Prostate gland (tissue), 2 donors: Measurements from ENCODE around the gene PLXDC1. TPM values are rescaled to one million over a fixed set of nuclear protein-coding genes. Genes with fewer than 3 reads are reported as not detected.

ENCODE experiments used
- DNase-seq: peaks from one replicate; pipeline ENCODE4 v3.0.0-alpha.2; 2019; ENCODE audit warnings: low spot score
- H3K27ac ChIP-seq, 2 donors: fragments of 200-600 bp; sonication (generic); 2 replicates each; pipeline ENCODE4 v1.5.1; 2017 to 2019
- H3K27me3 ChIP-seq: fragments of 200-600 bp; sonication (generic); replicated peaks from 2 replicates; pipeline ENCODE4 v1.5.1; 2019; ENCODE audit not compliant: insufficient read depth
- H3K36me3 ChIP-seq, 2 donors: fragments of 200-600 bp; sonication (generic); 1 replicate in 1 of 2; 2 replicates in 1 of 2; pipeline versions ENCODE4 v1.5.1 to v1.8.1; 2017 to 2019
- H3K4me1 ChIP-seq: fragments of 200-600 bp; sonication (generic); replicated peaks from 2 replicates; pipeline ENCODE4 v1.5.1; 2019
- H3K4me3 ChIP-seq, 2 donors: fragments of 200-600 bp; sonication (generic); 2 replicates each; pipeline ENCODE4 v1.5.1; 2017 to 2019
- H3K9me3 ChIP-seq: fragments of 200-600 bp; sonication (generic); 2 replicates; pipeline ENCODE4 v1.5.1; 2017
- POLR2A ChIP-seq: fragments of 450-650 bp; IDR thresholded peaks from one replicate; pipeline ENCODE4 v1.6.1; 2016; ENCODE audit warnings: antibody characterized with exemption, mild to moderate bottlenecking
- POLR2AphosphoS5 ChIP-seq: sonication (generic); formaldehyde crosslinking; IDR thresholded peaks from one replicate; pipeline ENCODE4 v1.6.1; 2017; ENCODE audit warnings: antibody characterized with exemption
- WGBS: methylation state at CpG from one replicate; pipeline ENCODE4 v1.1.5; 2018; 5-methylcytosine and 5-hydroxymethylcytosine counted together
- intact Hi-C: fragments of 100-400 bp; cut with DNase I; formaldehyde crosslinking; loops from one replicate; pipeline ENCODE4 v1.14.2; 2022
- total RNA-seq, 2 donors: library from RNA; depleted of rRNA; stranded (reverse); fragments of >200 nt; gene quantifications; one replicate each; pipeline ENCODE4 v1.1.0, GENCODE V29; 2016
- TF ChIP-seq, protein P1 (sequence below), 4 experiments: fragments of 200-600 bp in 2 of 4; fragments of 450-650 bp in 2 of 4; sonication (generic) in 2 of 4; IDR thresholded peaks; 1 replicate in 3 of 4; 2 replicates in 1 of 4; pipeline ENCODE4 v1.5.1; 2016 to 2019; ENCODE audit warnings: antibody characterized with exemption in 4 of 4, mild to moderate bottlenecking in 2 of 4, moderate library complexity in 2 of 4

Gene PLXDC1
- total RNA-seq, 2 donors from 2014 or later: 3.9 to 5.4 TPM

DNA sequence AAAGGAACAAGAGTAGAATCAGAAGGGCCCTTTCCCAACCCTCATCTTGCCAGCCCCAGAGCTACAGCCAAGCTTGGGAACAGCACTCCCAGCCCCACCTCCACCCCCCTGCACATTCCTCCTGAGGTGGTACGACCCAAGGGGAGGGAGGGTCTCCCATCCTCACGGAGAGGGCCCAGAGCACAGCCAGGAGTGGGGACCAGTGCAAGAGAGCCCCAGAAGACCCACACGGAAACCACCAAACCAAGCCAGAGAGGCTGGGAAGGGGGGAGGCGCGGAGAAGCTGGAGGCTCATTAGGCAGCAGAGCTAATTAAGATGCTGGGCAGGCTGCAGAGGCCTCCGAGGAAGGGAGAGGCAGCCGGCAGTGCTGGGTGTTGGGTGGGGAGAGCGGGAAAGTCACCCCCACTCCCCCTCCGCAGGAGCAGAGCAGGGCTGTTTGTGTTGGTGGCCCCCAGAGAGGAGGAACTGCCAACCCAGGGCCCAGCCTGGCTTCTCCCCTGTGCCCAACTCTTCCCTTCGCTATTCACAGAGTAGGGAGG is 43.6 kb upstream of the PLXDC1 start:
- H3K36me3 ChIP-seq: no peaks in the 10 kb centered on the region
- H3K4me1 ChIP-seq: no peaks in the 10 kb centered on the region
- intact Hi-C loops: no loop called here
- 61% methylated on average over 10 of the region's 10 CpGs for WGBS
- H3K4me3 ChIP-seq: no peak overlapping the region
- DNase-seq: no peak
- TF ChIP-seq, protein P1, sequence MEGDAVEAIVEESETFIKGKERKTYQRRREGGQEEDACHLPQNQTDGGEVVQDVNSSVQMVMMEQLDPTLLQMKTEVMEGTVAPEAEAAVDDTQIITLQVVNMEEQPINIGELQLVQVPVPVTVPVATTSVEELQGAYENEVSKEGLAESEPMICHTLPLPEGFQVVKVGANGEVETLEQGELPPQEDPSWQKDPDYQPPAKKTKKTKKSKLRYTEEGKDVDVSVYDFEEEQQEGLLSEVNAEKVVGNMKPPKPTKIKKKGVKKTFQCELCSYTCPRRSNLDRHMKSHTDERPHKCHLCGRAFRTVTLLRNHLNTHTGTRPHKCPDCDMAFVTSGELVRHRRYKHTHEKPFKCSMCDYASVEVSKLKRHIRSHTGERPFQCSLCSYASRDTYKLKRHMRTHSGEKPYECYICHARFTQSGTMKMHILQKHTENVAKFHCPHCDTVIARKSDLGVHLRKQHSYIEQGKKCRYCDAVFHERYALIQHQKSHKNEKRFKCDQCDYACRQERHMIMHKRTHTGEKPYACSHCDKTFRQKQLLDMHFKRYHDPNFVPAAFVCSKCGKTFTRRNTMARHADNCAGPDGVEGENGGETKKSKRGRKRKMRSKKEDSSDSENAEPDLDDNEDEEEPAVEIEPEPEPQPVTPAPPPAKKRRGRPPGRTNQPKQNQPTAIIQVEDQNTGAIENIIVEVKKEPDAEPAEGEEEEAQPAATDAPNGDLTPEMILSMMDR (IDR thresholded peaks at IDR 0.05): no peak
- no peak for TF ChIP-seq POLR2A
- TF ChIP-seq POLR2AphosphoS5: no peak
- H3K27me3 ChIP-seq: no peaks in the 10 kb centered on the region
- H3K9me3 ChIP-seq: no peaks in the 10 kb centered on the region
- no peak overlapping the region for H3K27ac ChIP-seq

DNA sequence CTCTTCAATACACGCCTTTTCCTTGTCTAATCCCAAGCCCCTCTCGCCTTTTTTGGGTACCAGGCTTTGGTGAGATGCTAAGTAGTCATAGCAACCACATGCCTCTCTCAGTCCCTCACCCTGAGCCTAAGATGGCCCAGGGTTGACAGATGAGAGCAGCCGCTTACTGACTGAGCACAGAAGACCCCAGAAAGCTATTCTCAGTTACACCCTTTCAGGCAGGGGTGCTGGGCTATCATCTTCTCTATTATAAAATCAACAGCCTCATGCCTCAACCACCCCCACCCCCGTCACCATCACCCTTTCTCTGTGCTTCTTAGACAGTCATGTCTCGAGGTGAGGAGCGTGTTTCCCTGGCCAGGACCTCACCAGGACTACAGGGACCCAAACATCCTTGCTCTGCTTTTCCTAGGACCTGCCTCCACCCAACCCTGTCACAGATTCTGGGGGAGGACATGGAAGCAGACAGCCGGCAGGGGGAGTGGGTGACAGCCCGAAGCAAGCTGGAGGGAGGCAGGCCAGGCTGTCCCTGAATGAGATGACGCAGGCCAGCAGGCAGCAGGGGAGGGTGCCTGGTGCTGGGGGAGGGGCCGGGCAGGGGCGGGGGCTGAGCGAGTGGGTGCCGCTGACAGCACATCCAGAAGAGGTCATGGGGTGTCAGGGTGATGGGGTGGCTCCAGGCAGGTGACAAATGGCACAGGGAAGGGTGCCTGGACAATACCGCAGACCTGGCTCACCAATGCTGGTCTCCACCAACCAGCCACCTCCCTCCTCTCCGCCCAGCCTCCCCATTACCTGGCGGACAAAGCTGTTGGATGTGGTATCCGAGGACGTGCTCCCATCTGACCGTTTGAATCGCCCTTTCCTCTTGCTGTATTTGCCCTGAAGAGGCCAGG is 42.9 kb upstream of the PLXDC1 start:
- Histone ChIP-seq H3K4me1 (no peaks in the 10 kb centered on the region), H3K4me3 (no peak overlapping the region), H3K36me3 (no peaks in the 10 kb centered on the region), H3K27me3 (no peaks in the 10 kb centered on the region), H3K9me3 (no peaks in the 10 kb centered on the region), H3K27ac (no peak overlapping the region)
- WGBS: 54% methylated on average over 20 of the region's 20 CpGs
- DNase-seq: no peak
- intact Hi-C loops: no loop called here
- TF ChIP-seq, protein P1 (IDR thresholded peaks at IDR 0.05): no peak
- TF ChIP-seq POLR2AphosphoS5 (no peak), POLR2A (no peak)

DNA sequence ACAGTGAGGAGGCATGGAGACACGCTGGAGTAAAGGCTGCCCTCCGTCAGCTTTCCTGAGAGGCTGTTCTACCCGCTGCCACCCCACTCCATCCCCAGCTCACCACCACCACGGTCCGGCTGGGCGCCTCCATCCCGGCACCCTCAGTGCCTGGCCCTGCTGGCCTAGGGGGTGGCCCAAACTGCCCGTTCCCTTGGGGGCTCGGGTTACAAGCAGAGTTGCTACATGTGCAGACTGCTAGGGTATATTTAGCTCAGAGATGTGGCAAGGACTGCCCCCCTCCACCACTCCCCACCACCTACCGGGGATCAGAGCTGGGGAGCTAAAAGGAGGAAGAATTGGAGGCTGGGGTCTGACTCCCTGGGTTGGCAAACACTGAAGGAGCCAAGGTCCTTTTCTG is 41.9 kb upstream of the PLXDC1 start:
- no peak overlapping the region for H3K4me3 ChIP-seq
- no peaks in the 10 kb centered on the region for H3K36me3 ChIP-seq
- no peaks in the 10 kb centered on the region for H3K4me1 ChIP-seq
- H3K27me3 ChIP-seq: no peaks in the 10 kb centered on the region
- no peak for TF ChIP-seq POLR2AphosphoS5
- no peak for TF ChIP-seq POLR2A
- TF ChIP-seq, protein P1 (IDR thresholded peaks at IDR 0.05): no peak
- WGBS: 79% methylated on average over 10 of the region's 10 CpGs
- intact Hi-C loops: no loop called here
- DNase-seq: no peak
- no peak overlapping the region for H3K27ac ChIP-seq
- H3K9me3 ChIP-seq: no peaks in the 10 kb centered on the region

DNA sequence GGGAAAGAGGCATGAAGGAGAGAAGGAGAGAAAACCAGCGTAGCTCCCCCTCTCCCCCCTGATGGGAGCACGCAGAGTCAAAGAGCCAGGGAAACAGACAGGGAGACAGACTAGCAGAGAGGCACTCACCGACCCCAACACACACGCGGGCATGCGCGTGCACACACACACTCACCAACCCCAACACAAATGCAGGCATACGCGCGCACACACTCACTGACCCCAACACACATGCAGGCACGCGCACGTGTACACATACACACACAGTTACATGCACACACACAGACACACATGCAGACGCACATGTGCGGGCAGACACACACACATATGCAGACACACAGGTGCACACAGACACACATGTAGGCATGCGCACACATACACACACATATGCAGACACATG is 41.5 kb upstream of the PLXDC1 start:
- TF ChIP-seq POLR2AphosphoS5 (no peak), POLR2A (no peak)
- TF ChIP-seq, protein P1 (IDR thresholded peaks at IDR 0.05): no peak
- WGBS: 93% methylated on average over 16 of the region's 16 CpGs
- no peaks in the 10 kb centered on the region for H3K9me3 ChIP-seq
- H3K4me1 ChIP-seq: no peaks in the 10 kb centered on the region
- no peaks in the 10 kb centered on the region for H3K27me3 ChIP-seq
- no peak overlapping the region for H3K4me3 ChIP-seq
- H3K27ac ChIP-seq: no peak overlapping the region
- no peaks in the 10 kb centered on the region for H3K36me3 ChIP-seq
- DNase-seq: no peak
- intact Hi-C loops: no loop called here
